ENCODE measurements around the gene LPCAT1.
"Not testable (repeated sequence)": the region's sequence is repeated elsewhere in the genome, so short reads cannot be mapped to it uniquely, and the experiment has no call there.

LPCAT1 gene

DNA sequence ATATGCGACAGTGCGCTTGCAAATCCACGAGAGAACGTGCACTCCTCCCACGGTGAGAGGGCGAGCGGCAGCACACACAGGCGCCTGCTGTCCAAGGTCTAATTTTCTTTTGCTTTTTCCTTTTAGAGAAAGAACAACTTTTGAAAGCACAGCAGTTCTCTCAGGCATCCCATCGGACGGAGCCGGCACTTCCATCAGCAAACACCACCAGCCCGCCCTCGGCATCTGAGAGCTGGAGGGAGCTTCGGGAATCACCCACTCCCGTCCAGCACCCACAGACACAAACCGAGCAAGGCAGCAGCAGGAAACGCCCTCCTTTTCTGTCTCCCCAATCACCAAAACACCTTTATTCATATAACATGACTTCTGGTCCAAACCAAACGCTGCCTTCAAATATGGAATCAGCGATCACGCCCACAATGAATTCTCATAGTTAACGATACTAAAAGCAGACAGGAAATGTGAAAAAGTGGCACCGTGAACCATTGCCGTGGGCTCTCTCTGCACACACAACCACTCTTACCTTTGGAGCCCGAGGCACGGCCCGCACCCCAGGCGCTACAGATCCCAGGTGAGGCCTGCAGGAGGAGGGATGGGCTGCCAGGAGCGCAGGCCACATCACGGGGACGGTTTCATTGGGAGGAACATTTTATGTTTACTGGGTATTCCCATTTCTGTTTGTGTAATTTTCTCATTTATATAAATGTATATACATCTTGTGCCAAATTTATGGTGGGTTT lies 14.2 kb downstream of the LPCAT1 start:
- no peak for DNase-seq (ENCODE audit: low read depth in 2 of 2)

- no peak for DNase-seq (ENCODE audit: low read depth in 2 of 2)
Measured at GRCh38 chr5:1508659-1509290, 15.0 kb downstream of the LPCAT1 start.

- DNase-seq (ENCODE audit: low read depth in 2 of 2): no peak
Measured at GRCh38 chr5:1507961-1508658, 15.7 kb downstream of the LPCAT1 start.

- no peak for DNase-seq (ENCODE audit: low read depth in 2 of 2)
Measured at GRCh38 chr5:1507457-1507856, 16.3 kb downstream of the LPCAT1 start.

DNA sequence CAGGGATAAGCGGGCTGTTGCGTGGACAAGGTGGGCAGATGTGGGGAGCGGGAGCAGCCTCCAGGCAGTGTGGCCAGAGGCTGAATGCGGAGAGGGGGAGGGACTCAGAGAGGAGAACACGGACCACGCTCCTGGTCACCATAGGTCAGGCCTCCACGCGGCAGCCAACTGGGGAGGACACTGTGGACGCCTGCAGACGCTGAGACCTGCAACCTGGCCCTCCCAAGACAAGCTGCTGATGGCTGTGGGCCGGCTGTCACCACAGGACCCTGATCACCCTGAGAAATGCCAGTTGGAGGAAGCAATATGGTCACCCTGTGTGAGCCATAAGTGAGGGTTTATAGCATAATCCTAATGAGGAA lies 16.8 kb downstream of the LPCAT1 start:
- no peak for DNase-seq (ENCODE audit: low read depth in 2 of 2)

- DNase-seq (ENCODE audit: low read depth in 2 of 2): no peak
Measured at GRCh38 chr5:1506242-1507013, 17.3 kb downstream of the LPCAT1 start.

DNA sequence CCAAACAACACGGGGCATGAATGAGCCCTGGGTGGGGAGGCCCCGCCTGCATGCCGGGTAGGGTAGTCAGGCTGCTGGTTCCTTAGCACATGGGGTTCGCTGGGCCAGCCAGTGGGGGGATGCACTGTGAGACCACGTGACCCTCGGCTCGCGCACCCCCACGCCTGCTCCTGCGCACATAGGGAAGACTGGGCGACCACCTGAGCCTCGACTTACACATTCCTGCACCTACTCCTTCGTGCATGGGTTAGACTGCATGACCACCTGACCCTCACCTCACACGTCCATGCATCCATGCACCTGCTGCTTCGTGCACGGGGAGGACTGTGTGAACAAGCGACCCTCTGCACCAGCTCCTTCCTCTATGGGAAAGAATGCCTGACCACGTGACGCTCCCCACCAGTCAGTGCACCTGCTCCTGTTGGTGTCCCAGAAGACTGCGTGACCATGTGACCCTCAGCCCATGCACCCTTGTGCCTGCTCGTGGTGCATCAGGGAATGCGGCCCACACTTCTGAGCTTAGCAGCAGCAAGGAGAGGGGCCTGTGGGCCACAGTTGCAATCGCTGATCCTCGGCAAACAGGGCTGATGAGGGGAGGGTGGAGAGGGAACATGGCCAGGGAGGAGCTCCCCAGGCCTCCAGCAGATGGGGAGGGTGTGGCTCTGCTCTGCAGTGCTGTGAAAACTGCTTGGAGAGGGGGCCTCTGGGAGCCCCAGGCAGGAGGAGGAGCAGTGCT lies 18.1 kb downstream of the LPCAT1 start:
- no peak for DNase-seq (ENCODE audit: low read depth in 2 of 2)

- not testable (repeated sequence) for DNase-seq (ENCODE audit: low read depth in 2 of 2)
Measured at GRCh38 chr5:1505089-1505488, 18.7 kb downstream of the LPCAT1 start.

DNA sequence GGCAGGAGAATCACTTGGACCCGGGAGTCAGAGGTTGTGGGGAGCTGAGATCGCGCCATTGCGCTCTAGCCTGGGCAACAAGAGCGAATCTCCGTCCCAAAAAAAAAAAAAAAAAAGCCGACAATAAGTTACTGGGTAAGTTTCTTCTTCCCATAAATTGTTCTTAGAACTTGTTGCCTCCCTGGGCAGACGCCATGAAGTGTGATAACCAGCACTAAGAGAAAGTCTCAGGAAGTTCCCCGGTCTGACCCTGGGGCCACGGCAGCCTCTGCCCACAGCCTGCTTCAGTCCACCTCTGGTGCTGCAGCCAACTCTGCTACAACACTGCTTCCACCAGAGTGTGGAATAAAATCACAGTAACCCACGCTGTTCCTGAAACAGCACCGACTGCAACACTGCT lies 19.1 kb downstream of the LPCAT1 start:
- DNase-seq (ENCODE audit: low read depth in 2 of 2): no peak

- no peak for DNase-seq (ENCODE audit: low read depth in 2 of 2)
Measured at GRCh38 chr5:1504069-1504595, 19.6 kb downstream of the LPCAT1 start.

DNA sequence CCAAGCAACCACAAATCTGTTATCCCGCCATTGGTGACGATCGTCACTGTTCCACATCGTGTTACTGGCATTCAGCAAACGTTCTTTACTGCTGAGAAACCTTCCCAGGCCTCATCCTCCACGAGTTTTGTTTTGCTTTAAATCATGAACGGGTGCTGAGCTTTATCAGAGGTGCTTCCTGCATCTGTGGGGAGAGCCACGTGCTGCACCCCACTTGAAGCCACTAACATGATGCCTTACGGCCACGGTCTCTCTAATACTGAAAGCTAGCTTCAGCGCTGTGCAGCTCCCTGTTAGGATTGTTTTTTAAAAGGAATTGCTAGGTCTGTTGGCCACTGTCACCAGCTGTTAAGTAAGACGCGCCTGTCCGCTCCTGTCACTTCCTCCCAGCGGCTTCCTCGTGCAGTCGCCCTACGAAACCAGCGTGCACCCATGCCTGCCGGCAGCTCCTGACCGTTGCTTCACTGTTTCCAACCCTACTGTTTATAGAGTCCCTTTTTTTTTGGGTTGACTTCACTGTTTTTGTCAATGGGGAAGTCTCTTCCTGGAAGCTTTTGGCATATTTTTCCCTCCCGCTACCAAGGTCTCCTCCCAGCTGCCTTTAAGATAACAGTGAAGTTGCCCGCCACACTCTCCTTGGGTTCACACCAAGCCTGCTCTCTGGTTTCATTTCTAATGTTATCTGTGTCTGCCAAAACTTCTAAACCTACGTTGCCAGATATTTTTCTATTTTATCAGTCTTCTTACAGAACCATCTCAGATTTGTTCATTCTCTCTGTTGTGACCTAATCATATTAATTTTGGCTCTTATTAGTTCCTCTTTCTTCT lies 20.3 kb downstream of the LPCAT1 start:
- no peak for DNase-seq (ENCODE audit: low read depth in 2 of 2)

GRCh38 chr5:1502737-1503120 lies 21.0 kb downstream of the LPCAT1 start:
- DNase-seq (ENCODE audit: low read depth in 2 of 2): no peak

DNA sequence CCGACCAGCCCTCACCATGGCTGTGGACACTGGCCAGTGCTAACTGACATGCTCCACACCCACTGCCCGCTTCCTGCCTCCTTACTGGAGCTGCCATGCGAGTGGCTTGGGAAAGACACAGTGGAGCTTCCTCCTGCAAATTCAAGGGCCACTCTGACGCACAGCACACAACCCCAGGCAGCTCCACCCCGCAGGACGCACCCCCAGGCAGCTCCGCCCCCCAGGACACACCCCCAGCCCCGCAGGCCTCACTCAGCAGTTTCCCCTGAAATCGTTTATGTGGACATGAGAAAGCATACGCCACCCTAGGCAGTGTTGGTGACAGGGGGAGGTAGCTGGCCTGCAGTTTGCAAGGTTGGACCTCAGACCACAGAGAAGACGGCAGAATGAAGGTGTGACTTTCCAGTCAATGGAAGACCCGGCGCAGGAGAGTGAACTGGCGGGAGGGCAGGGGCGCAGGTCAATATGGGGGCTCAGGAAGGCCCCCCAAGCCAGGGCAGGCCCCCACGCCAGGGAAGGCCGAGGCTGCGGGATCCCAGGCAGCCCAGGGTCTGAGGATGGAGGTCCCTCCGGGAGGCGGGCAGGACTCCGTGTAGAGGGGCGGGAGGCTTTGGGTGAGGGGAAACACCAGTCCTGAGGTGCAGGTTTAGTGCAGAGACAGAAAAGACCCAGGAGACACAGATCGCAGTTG lies 21.6 kb downstream of the LPCAT1 start:
- DNase-seq (ENCODE audit: low read depth in 2 of 2): no peak

DNA sequence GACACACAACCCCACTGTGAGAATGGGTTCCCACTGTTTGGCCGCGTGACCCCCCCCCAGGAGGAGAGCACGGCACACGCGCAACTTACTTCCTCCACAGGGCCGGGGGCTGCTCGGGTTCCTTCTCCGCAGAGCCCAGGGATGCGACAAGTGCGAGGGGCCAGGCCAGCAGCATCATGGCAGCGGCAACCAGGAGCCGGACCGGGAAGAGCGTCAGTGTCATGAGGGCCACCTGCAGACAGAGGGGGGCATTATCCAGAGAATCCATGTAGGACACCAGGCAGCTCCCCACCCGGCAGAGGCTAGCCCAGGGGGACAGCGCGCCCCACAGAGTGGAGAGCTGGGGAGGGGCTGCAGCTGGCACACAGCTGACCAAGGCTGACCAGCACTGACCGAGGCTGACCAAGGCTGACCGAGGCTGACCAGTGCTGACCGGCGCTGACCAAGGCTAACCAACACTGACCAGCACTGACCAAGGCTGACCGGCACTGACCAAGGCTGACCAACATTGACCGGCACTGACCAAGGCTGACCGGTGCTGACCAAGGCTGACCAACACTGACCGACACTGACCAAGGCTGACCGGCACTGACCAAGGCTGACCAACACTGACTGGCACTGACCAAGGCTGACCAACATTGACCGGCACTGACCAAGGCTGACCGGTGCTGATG lies 22.3 kb downstream of the LPCAT1 start:
- DNase-seq (ENCODE audit: low read depth in 2 of 2): no peak

GRCh38 chr5:1500411-1501091 lies 23.2 kb downstream of the LPCAT1 start:
- DNase-seq (ENCODE audit: low read depth in 2 of 2): no peak

- no peak for DNase-seq (ENCODE audit: low read depth in 2 of 2)
Measured at GRCh38 chr5:1499851-1500250, 23.9 kb downstream of the LPCAT1 start.

DNA sequence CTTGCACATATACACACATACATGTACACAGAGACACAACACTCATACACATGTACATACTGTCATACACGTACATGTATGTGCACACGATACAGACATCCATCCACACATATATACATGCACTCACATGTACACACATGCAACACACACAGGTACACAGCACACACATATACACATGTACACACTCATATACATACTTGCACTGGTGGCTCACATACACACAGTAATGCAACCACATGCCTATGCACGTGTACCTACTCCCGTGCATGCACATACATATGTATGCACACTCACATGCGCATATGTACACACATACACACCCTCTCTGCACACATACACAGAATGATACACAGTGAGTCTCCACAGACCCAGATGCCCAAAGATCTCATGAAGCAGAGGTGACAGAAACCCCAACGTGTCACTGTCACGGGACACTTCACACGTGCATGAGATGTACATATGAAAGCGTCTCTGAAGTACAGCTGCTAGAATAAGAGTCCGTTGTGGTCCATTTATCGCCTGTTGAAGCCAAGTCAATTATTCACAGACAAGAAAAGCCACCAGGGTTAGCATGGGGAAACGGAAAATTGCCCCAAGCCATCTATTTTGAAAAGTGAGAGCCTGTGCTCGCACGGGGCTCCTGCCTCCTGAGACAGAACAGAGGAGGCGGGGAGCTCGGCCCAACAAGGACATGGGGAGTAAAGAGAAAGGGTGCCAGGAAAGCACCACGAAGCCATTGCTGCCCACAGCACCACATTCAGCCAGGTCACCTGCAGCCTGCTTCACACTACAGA lies 24.9 kb downstream of the LPCAT1 start:
- no peak for DNase-seq (ENCODE audit: low read depth in 2 of 2)

Measured in stimulated activated CD8-positive, alpha-beta memory T cell treated with anti-CD3 and anti-CD28 coated beads, Interleukin-15, amount 100 ng/mL, for 48 hours (primary cell).